GM12865 (cell line): ENCODE data around the gene CRYGA.
"Not testable (repeated sequence)": the region's sequence is repeated elsewhere in the genome, so short reads cannot be mapped to it uniquely, and the experiment has no call there.

Experiments
- DNase-seq: peaks from one replicate; pipeline ENCODE4 v3.0.0; 2010; ENCODE audit warnings: low read depth
- H3K4me3 ChIP-seq: 2 replicates; pipeline ENCODE4 v1.5.1; 2011; ENCODE audit warnings: mild to moderate bottlenecking, low read depth, low read length, control low read depth
- CTCF ChIP-seq: IDR thresholded peaks from 2 replicates; pipeline ENCODE4 v1.5.1; 2011; ENCODE audit warnings: low read length, control low read depth, low read depth, inconsistent platforms; ENCODE audit not compliant: insufficient read depth; ENCODE audit errors: missing control alignments

Gene CRYGA

DNA sequence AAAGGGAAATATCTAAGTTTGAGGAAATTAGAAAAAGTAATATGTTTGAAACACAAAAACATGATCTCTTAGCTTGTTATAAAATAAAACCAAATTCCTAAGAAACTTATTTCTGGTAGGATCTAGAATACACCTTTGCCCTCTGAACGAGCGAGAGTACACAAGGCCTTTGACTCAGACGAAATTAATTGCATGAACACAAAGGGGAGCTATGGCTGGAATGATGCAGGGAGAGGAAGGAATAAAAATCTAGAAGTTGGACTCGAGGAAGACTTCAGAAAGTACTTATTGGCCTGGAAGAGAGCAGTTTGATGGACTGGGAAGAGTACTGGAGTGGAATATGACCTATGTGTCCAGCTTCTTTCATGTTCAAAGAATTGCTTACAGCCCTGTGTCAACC is 38.1 kb downstream of the CRYGA start:
- no peak for TF ChIP-seq CTCF
- H3K4me3 ChIP-seq: no peak overlapping the region
- no peak for DNase-seq

- not testable (repeated sequence) for H3K4me3 ChIP-seq, DNase-seq
These were observed 39.2 kb downstream of the CRYGA start, which contains the start of gene CRYGD for GRCh38 chr2:208124013-208124715. Gene CRYGD, minus strand, starts transcription at chr2:208124524. Its CDS starts 51 bp downstream, at chr2:208124473.

- no peak overlapping the region for H3K4me3 ChIP-seq
- DNase-seq: no peak
- no peak for TF ChIP-seq CTCF
These were observed 41.1 kb downstream of the CRYGA start for GRCh38 chr2:208122248-208122647.

- TF ChIP-seq CTCF: no peak
- no peak for DNase-seq
- H3K4me3 ChIP-seq: no peak overlapping the region
These were observed 44.5 kb downstream of the CRYGA start for GRCh38 chr2:208118918-208119317.

- not testable (repeated sequence) for DNase-seq
These were observed 46.0 kb downstream of the CRYGA start for GRCh38 chr2:208117390-208117789.

GRCh38 chr2:208112969-208113368 is 50.4 kb downstream of the CRYGA start:
- H3K4me3 ChIP-seq: no peak overlapping the region
- no peak for TF ChIP-seq CTCF
- DNase-seq: no peak

More at GRCh38 chr2:208117390-208117789, 46.0 kb downstream of the CRYGA start:
- not testable (repeated sequence) for H3K4me3 ChIP-seq

DNA sequence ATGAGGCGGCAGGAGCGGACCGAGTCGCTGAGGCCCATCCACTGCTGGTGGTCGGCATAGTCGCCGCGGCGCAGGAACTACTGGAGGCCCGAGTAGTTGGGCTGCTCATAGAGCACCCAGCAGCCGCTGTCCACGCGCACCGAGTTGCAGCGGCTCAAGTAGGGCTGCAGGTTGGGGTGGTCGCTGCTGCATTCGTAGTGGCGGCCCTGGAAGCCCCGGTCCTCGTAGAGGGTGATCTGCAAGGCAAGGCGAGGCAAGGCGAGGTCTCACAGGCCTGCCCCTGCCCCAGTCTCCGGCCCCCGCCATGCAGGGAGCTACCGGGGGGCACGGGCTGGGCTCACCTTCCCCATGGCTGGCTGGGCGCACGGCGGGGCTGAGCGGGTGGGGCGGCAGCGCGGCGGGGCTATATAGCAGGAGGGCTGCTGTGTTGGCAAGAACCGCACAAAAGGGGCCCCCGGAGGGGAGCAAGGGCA is 51.1 kb downstream of the CRYGA start:
- not testable (repeated sequence) for DNase-seq, H3K4me3 ChIP-seq
